HFF-Myc (cell line): ENCODE data around the gene AKT3.
"Not testable (repeated sequence)": the region's sequence is repeated elsewhere in the genome, so short reads cannot be mapped to it uniquely, and the experiment has no call there.

Experiments
- DNase-seq: peaks from one replicate; pipeline ENCODE4 v3.0.0-alpha.2; 2011; ENCODE audit warnings: low read depth; ENCODE audit errors: extremely low read depth
- H3K4me3 ChIP-seq: replicated peaks from 2 replicates; pipeline ENCODE4 v1.5.1; 2011; ENCODE audit warnings: low read depth, mild to moderate bottlenecking, control low read depth, low read length
- TF ChIP-seq, protein P1 (sequence below): IDR thresholded peaks from 2 replicates; pipeline ENCODE4 v1.5.1; 2012; ENCODE audit warnings: mild to moderate bottlenecking, low read depth, low read length, control low read depth; ENCODE audit errors: missing control alignments

Gene AKT3

DNA sequence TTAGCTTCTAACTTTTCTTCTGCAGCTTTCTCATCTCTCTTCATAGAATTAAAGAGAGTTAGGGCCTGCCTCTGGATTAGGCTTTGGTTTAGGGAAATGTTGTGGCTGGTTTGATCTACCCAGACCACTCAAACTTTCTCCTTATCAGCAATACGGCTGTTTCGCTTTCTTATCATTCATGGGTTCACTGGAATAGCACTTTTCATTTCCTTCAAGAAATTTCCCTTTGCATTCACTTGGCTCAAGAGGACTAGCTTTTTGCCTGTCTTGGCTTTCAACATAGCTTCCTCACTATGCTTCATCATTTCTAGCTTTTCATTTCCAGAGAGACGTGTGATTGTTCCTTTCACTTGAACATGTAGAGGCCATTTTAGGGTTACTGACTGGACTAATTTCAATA, 59.6 kb downstream of the AKT3 start:
- TF ChIP-seq, protein P1, sequence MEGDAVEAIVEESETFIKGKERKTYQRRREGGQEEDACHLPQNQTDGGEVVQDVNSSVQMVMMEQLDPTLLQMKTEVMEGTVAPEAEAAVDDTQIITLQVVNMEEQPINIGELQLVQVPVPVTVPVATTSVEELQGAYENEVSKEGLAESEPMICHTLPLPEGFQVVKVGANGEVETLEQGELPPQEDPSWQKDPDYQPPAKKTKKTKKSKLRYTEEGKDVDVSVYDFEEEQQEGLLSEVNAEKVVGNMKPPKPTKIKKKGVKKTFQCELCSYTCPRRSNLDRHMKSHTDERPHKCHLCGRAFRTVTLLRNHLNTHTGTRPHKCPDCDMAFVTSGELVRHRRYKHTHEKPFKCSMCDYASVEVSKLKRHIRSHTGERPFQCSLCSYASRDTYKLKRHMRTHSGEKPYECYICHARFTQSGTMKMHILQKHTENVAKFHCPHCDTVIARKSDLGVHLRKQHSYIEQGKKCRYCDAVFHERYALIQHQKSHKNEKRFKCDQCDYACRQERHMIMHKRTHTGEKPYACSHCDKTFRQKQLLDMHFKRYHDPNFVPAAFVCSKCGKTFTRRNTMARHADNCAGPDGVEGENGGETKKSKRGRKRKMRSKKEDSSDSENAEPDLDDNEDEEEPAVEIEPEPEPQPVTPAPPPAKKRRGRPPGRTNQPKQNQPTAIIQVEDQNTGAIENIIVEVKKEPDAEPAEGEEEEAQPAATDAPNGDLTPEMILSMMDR: no peak
- DNase-seq: no peak
- H3K4me3 ChIP-seq: no peak overlapping the region

DNA sequence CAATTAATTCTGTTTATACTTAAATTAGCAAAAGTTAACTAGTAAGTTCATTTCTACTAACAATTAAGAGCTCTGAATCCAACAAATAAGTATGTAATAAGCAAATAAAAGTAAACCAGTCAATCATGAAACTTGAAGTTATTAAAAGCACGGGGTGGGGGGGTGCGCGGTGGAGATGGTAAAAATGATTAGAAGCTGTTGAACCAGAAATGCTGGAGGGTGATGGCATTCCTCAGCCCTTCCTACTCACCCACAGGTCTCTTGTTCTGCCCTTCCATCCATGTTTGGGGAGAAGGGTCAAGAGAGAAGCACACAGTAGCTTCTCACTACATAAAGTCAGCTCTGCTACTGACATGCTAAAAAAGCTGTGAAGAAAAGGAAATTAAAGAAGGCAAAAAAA, 63.5 kb downstream of the AKT3 start:
- DNase-seq: no peak
- H3K4me3 ChIP-seq: no peak overlapping the region
- TF ChIP-seq, protein P1: no peak

- no peak overlapping the region for H3K4me3 ChIP-seq
- TF ChIP-seq, protein P1: no peak
- DNase-seq: no peak
Measured at GRCh38 chr1:243784506-243784905, 65.5 kb downstream of the AKT3 start.

DNA sequence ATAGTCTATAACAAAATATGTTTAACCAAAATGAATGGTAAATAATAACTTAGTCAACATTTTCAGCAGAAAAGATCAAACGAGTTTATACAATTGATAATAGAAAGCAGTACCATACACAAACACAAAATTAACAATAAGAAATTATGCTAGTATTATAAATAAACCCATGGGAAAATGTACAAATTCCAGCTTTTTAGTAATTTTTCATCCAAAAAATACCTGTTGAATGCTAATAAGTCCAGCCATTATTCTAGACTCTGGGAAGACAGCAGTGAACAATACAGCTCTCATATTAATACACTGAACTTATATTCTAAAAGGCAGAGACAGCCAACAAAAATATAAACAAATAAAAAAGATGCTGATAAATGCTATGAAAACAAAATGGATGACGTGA, 66.3 kb downstream of the AKT3 start:
- TF ChIP-seq, protein P1: no peak
- no peak overlapping the region for H3K4me3 ChIP-seq
- DNase-seq: no peak

DNA sequence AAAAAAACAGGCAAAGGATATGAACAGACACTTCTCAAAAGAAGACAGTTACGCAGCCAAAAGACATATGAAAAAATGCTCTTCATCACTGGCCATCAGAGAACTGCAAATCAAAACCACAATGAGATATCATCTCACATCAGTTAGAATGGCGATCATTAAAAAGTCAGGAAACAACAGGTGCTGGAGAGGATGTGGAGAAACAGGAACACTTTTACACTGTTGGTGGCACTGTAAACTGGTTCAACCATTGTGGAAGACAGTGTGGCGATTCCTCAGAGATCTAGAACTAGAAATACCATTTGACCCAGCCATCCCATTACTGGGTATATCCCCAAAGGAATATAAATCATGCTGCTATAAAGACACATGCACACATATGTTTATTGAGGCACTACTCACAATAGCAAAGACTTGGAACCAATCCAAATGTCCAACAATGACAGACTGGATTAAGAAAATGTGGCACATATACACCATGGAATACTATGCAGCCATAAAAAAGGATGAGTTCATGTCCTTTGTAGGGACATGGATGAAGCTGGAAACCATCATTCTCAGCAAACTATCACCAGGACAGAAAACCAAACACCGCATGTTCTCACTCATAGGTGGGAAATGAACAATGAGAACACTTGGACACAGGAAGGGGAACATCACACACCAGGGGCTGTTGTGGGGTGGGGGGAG, 77.5 kb downstream of the AKT3 start:
- H3K4me3 ChIP-seq, DNase-seq: not testable (repeated sequence)

- no peak for DNase-seq
- TF ChIP-seq, protein P1: no peak
Measured at GRCh38 chr1:243770860-243771259, 79.2 kb downstream of the AKT3 start.

DNA sequence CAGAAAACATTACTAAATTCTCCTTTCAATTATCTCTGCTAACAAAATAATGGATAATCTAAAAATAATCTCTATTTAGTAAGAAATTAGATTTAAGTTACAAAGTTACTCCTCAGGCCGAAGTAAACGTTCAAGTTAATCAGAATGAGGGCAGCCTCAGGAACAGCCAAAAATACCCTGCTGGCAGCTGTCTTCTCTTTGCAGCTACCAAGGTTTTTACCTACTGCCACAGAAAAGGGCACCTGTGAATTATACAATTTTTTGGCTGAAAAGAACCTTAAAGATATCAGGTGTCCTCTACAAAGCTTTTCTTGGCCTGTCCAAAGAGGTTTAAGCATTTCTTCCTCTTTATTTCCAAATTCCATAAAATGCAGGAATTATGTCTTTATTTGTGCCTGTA, 84.4 kb downstream of the AKT3 start:
- TF ChIP-seq, protein P1: no peak
- no peak for DNase-seq
- no peak overlapping the region for H3K4me3 ChIP-seq

More at GRCh38 chr1:243770860-243771259, 79.2 kb downstream of the AKT3 start:
- no peak overlapping the region for H3K4me3 ChIP-seq
